SW480 (cell line): ENCODE data around the gene RNPC3.

Experiments used
- DNase-seq: peaks from one replicate; pipeline ENCODE4 v3.0.0-alpha.2; 2016; ENCODE audit warnings: low spot score

The RNPC3 gene

DNA sequence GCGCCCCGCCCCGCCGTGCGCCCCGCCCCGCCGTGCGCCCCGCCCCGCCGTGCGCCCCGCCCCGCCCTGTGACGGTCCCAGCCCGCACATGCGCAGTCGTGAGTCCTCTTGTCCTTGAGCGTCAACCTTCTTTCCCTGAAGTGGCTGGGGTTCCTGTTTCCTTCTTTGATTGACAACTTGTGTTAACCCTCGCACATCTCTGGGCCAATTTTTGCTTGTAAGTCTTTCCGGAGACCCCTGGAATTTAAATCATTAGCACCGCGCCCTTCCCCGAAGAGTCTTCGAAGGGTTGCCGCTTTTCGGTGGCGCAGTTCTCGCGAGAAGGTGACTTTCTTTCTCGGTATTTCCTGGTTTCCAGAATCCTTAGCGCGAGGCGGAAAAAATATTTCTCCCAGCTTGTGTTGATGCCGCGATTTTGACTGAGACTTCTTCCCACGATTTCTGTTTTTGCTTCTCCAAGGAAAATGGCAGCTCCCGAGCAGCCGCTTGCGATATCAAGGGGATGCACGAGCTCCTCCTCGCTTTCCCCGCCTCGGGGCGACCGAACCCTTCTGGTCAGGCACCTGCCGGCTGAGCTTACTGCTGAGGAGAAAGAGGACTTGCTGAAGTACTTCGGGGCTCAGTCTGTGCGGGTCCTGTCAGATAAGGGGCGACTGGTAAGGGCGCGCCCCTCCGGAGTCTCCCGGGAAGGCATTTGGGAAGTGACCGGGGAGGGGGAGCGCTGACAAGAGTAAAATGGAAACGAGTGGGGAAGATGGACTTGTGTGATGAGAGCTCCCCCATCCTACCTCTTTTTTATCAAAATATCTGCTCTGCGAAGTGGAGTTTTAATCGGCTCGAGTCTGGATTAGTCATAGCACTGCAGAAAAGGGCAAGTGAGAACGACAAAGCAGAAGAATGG, at the start of gene RNPC3:
Gene RNPC3, plus strand, starts transcription at position 93 of the 901 bp plus-strand sequence. Its CDS starts 372 bp downstream, at position 465.
- peak; percentile 80 for DNase-seq

GRCh38 chr1:103477101-103477500, 48.4 kb upstream of the RNPC3 start:
- no peak for DNase-seq

DNA sequence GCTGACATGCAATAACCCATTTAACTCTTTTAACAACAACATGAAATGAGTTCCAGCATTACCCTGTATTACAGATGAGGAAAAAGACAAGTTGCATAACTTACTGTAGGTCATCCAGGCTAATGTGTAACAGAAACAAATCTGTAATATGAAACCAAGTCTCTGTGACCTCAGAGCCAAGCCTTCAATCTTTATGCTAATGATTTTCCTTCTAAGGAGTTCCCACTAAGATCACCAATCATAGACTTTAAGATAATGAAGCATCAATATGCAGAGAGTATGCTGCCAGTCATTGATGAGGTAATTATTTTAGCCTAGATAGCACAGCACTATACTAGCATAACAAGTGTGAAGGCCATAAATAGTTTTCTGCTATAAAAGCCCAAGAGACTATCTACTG, 35.6 kb upstream of the RNPC3 start:
- DNase-seq, result peak; percentile 2

DNA sequence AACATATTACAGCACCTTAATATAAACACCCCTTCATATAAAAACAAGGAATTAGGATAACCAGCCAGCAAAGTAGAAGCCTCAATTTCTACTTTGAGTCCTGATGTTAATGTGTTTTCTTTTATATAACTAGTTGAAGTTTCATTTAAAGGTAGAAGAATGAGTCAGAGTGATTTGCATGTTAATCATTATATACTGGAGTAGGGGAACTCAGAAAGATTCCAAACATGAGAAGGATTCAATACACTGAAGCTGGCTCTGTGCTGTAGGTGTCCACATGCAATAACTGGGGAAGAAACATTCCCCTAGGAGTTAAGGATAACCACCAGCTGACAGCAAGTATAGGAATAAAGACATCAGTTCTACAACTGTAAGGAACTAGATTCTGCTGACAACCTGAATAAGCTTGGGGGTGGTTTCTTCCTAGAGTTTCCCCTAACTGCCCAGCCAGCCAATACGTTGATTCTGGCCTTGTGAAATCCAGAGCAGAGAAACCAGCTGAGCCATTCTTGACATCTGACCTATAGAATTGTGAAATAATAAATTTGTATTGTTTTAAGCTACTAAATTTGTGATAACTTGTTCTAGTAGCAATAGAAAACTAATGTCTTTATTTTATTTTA, 33.4 kb upstream of the RNPC3 start:
- DNase-seq, result no peak

DNA sequence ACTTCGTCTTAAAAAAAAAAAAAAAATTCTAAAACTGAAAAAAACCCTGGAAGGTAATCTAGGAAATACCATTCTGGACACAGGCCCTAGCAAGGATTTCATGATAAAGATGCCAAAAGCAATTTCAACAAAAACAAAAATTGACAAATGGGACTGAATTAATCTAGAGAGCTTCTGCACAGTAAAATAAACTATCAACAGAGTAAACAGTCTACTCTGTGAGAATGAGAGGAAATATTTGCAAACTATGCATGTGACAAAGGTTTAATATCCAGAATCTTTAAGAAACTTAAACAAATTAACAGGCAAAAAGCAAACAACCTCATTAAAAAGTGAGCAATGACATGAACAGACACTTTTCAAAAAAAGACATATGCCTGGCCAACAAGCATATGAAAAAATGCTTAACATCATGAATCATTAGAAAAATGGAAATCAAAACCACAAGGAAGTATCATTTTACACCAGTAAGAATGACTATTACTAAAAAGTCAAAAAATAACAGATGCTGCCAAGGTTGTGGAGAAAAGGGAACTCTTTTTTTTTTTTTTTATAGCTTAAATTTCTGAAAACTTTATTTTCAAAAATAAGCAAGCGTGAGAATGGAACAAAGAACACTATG, 29.4 kb upstream of the RNPC3 start:
- DNase-seq, result no peak

GRCh38 chr1:103497404-103497803, 28.1 kb upstream of the RNPC3 start:
- DNase-seq, result no peak

DNA sequence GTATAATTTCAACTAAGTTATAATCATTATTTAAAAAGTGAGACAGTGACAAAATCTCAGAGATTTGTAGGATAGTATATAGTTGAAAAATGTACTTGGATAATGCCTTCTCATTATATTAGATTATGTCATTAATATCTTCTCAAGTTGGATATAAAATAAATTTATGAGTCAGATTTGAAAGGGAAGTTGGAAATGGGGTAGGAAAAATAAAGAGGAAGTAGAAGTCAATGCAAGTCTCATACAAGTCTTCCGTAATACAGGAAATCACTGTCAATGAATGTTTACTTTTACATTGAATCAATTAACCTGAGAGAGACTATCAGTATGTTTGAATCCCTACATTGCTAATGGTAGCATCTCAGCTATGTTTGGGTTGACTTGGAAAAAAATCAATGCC, 16.2 kb upstream of the RNPC3 start:
- DNase-seq, result no peak

- no peak for DNase-seq
Observed at GRCh38 chr1:103513711-103514110, 11.8 kb upstream of the RNPC3 start.

GRCh38 chr1:103514920-103515503, 10.5 kb upstream of the RNPC3 start:
- DNase-seq, result peak; percentile 44

GRCh38 chr1:103516283-103516682, 9.2 kb upstream of the RNPC3 start:
- DNase-seq, result no peak

DNA sequence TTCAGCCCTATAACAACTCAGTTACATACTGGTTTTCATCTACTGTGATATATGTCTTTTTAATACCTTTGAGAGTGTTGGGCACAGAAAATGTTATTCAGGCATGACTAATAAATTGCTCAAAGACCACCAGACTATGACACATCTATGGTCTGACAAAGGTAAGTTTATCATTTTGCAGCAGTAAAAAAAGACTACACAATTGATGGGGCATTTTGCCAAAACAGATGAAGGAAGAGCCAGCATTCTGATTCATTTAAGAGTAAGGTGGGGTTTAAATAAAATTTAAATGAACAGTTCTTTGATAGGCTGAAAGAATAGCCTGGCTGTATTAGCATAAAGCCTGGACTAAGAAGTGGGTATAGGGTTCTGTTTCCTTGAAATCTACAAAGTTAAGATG, 8.8 kb upstream of the RNPC3 start:
- no peak for DNase-seq

GRCh38 chr1:103517380-103518047, 8.0 kb upstream of the RNPC3 start:
- no peak for DNase-seq

DNA sequence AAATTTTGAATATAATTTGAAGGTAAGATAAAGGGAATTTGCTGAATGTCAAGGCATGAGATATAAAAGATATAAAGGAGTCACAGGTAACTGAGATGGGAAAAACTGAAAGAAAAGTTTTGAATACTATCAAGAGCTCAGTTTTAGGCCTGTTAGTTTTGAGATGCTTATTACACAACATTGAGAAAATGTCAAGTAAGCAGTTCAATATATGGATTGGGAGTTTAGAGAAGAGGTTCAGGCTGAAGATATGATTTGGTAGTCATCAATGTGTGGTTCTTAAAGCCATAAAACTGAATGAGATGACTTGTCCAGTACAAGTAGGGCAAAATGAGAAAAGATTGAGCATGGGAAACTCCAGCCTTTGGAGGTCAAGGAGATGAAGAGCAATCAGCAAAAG, 4.7 kb upstream of the RNPC3 start:
- no peak for DNase-seq

- DNase-seq, result no peak
Observed at GRCh38 chr1:103523346-103523745, 2.2 kb upstream of the RNPC3 start.

DNA sequence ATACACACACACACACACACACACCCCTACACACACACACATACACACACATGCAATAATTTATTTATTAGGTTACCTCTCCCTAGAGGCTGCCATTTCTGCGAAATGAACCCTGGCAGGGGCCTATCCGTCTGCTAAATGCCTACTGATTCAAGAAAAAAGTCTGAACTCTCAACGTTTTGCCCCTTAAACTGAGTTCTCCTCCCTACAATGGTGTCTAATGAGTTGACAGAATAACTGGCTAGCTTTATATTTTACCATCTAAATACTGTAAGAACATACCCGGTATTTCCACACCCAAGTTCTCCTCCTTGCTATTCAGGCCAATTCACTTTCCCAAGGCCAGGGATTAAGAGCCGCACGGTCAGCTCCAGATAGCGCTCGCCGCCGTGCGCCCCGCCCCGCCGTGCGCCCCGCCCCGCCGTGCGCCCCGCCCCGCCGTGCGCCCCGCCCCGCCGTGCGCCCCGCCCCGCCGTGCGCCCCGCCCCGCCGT, 339 bp upstream of the RNPC3 start:
- peak; percentile 41 for DNase-seq

DNA sequence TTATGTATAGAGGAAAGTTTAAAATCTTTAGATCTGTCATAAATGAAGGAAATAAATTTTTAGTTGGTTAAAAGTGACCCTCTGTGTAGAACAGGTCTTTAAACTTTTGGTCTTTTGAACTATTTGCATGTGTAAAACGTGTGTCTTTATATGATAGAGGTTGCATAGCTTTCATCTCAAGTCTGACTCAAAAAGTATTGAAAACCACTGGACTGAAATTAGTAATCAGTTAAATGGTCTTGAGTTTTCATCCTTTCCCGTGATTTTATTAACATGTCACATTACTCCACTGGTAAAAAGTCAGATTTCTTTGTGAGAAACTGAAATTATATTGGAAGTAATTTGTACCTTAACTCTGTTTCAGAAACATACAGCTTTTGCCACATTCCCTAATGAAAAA, 1.8 kb downstream of the RNPC3 start:
- DNase-seq, result no peak

- no peak for DNase-seq
Observed at GRCh38 chr1:103529746-103530145, 4.2 kb downstream of the RNPC3 start.

- no peak for DNase-seq
Observed at GRCh38 chr1:103538226-103538625, 12.7 kb downstream of the RNPC3 start.

- DNase-seq, result no peak
Observed at GRCh38 chr1:103541431-103541830, 15.9 kb downstream of the RNPC3 start.

DNA sequence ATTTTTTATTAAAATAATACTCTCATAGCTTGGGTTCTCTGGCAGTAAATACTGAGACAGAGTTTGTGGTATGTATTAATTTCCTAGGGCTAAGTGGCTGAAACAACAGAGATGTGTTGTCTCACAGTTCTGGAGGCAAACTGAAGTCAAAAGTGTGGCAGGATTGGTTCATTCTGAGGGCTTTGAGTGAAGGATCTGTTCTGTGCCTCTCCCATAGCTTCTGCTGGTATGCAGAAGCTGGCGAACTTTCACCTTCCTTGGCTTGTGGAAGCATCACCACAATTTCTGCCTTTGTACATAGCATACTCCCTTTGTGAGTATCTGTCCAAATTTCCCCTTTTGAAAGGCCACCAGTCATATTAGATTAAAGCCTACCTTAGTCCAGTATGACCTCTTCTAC, 21.0 kb downstream of the RNPC3 start:
- no peak for DNase-seq

GRCh38 chr1:103547840-103548239, 22.3 kb downstream of the RNPC3 start:
- no peak for DNase-seq

DNA sequence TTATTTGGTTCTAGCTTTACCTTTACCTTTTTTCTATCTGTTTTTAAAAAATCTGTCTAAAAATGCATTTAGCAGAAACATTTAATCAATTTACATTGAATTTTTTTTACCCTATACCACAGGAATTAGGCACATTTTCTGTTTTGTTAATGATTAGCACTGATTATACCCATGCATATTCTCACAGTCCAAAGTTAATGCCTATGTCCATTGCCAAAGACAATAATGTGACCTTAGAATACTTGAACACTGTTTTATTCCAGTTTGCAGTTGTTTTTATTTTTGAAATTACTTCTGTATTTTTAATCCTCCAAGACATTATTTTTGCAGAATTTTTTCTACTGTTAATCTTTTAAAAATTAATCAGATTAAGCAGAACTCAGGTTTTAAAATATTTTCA, 34.9 kb downstream of the RNPC3 start:
- DNase-seq, result no peak
